Stimulated activated CD8-positive, alpha-beta memory T cell treated with anti-CD3 and anti-CD28 coated beads, Interleukin-2, amount 100 ng/mL, for 1 hour (primary cell): Measurements from ENCODE around the gene MAP7D2.

Experiments used
- DNase-seq, 2 donors: peaks; one replicate each; pipeline ENCODE4 v3.0.0-alpha.2; 2020; ENCODE audit warnings: low read depth in 2 of 2

The MAP7D2 gene

GRCh38 chrX:19972984-19973383 lies 143.7 kb downstream of the MAP7D2 start:
- no peak for DNase-seq

- no peak for DNase-seq
Measured at GRCh38 chrX:19968276-19968675, 148.4 kb downstream of the MAP7D2 start.

GRCh38 chrX:19966056-19966455 lies 150.7 kb downstream of the MAP7D2 start:
- DNase-seq, result no peak

- no peak for DNase-seq
Measured at GRCh38 chrX:19964017-19964710, 152.5 kb downstream of the MAP7D2 start.

- DNase-seq, result no peak
Measured at GRCh38 chrX:19960913-19961312, 155.8 kb downstream of the MAP7D2 start.

GRCh38 chrX:19958552-19959486 lies 157.9 kb downstream of the MAP7D2 start:
- no peak for DNase-seq

GRCh38 chrX:19956923-19957322 lies 159.8 kb downstream of the MAP7D2 start:
- no peak for DNase-seq
